ENCODE results near the gene PPFIBP1.

DNA sequence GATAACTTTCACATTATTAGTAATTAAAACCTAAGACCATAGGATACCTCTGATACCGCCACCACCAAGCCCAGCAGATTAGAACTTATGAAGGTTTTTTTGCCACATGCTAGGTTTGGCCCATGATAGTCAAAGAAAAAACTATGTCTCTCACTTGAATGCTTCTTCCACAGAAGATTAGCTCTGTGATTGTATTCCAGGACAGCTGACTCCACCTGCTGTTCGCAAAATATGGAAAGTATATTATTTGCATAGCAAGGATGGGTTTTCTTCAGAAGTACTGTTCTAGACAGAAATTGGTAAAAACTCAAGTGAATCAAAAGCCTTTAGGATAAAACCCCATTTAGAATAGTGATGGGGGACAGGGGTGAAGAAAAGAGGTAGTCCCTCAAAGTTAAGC, 42.2 kb downstream of the PPFIBP1 start:
- TF ChIP-seq, protein P1, sequence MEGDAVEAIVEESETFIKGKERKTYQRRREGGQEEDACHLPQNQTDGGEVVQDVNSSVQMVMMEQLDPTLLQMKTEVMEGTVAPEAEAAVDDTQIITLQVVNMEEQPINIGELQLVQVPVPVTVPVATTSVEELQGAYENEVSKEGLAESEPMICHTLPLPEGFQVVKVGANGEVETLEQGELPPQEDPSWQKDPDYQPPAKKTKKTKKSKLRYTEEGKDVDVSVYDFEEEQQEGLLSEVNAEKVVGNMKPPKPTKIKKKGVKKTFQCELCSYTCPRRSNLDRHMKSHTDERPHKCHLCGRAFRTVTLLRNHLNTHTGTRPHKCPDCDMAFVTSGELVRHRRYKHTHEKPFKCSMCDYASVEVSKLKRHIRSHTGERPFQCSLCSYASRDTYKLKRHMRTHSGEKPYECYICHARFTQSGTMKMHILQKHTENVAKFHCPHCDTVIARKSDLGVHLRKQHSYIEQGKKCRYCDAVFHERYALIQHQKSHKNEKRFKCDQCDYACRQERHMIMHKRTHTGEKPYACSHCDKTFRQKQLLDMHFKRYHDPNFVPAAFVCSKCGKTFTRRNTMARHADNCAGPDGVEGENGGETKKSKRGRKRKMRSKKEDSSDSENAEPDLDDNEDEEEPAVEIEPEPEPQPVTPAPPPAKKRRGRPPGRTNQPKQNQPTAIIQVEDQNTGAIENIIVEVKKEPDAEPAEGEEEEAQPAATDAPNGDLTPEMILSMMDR (IDR thresholded peaks at IDR 0.05) = no peak
- no peak for TF ChIP-seq POLR2A (IDR thresholded peaks at IDR 0.05)
- TF ChIP-seq POLR2AphosphoS5 (IDR thresholded peaks at IDR 0.05) = no peak
